Motor neuron (in vitro differentiated cells): ENCODE measurements around the gene TPTE. TPM values are rescaled to one million over a fixed set of nuclear protein-coding genes. Genes with fewer than 3 reads are reported as not detected.
"Not testable (repeated sequence)": the region's sequence is repeated elsewhere in the genome, so short reads cannot be mapped to it uniquely, and the experiment has no call there.

Experiments
- ATAC-seq, 8 experiments: fragments of 200-7000 bp; cut with Tn5 transposase; replicated peaks in 6 of 8; 2 replicates each; pipeline ENCODE4 v1.8.0; 2021; ENCODE audit warnings: mild to moderate bottlenecking in 8 of 8, moderate library complexity in 8 of 8
- H3K27ac ChIP-seq, 2 donors: fragments of 250-450 bp; sonication (Bioruptor Pico); 2 replicates each; pipeline ENCODE4 v1.9.0; 2021; ENCODE audit warnings: antibody characterized with exemption in 2 of 2, mild to moderate bottlenecking in 2 of 2, moderate library complexity in 1 of 2
- H3K4me1 ChIP-seq, 2 donors: fragments of 250-450 bp; sonication (Bioruptor Pico); replicated peaks in 1 of 2; 2 replicates each; pipeline ENCODE4 v1.6.1; 2021; ENCODE audit warnings: antibody characterized with exemption in 2 of 2, mild to moderate bottlenecking in 2 of 2, moderate library complexity in 1 of 2
- H3K4me3 ChIP-seq, 5 donors: fragments of 250-450 bp; sonication (Bioruptor Pico); 2 replicates each; pipeline ENCODE4 v1.9.0; 2021; ENCODE audit warnings: antibody characterized with exemption in 5 of 5, mild to moderate bottlenecking in 5 of 5, moderate library complexity in 4 of 5
- WGBS, 10 experiments: fragments of 450-650 bp; shearing (Covaris generic); methylation state at CpG; one replicate each; pipeline ENCODE4 v1.0.0; 2022; 5-methylcytosine and 5-hydroxymethylcytosine counted together
- in situ Hi-C, 9 experiments: fragments of 400-800 bp; cut with MboI; loops; one replicate each; pipeline ENCODE4 v1.15.0; 2021; ENCODE audit warnings: low sequenced_read_pairs in 9 of 9, low pct_unique_long_range_greater_than_20kb in 2 of 9; ENCODE audit not compliant: unreplicated experiment in 9 of 9
- total RNA-seq, 8 experiments: library from RNA; unstranded; fragments of 300-600 nt; gene quantifications; 2 replicates each; pipeline versions ENCODE4 v1.2.3 to v1.2.4, GENCODE V29; 2022

TPTE gene
- under 1 TPM in 1 of 8 experiments, not detected in 7; 0.14 TPM for total RNA-seq

DNA sequence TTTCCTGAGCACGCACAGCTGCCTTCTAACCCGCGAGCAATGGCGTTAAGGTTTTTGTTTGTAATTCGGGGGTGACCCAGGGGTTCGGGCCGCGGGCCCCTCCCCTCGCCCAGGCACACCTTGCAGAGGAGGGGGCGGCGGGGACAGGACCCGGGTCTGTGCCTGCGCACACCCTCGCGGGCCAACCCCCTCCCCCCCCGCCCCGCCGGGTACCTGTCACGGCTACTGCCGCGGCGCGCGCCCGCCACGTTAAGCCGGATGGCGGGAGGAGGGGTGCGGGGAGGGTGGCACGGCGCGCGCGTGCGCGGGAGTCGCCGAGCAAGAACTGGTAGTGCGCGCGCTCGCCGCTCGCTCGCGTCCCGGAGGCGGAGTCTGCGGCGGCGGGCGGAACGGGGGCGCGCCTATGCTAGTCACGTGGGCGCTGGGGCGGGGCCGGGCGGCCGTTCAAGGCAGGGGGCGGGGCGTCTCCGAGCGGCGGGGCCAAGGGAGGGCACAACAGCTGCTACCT is at the start of gene TPTE:
TPTE (plus strand) TSS at position 493 of the 508 bp plus-strand sequence. CDS start 17,141 bp downstream, outside the sequence.
- no peak for ATAC-seq
- 26 to 100% (median 65%) methylated on average over 2 to 6 of the region's 66 CpGs; no CpG with 5 or more reads in 5 of the 10 experiments for WGBS, 10 experiments
- H3K4me3 ChIP-seq, result no peak within 1 kb of the TSS
- no peak within 1 kb of the TSS for H3K27ac ChIP-seq
- no peaks in the 10 kb centered on the region for H3K4me1 ChIP-seq
- in situ Hi-C loops, result no loop called here

DNA sequence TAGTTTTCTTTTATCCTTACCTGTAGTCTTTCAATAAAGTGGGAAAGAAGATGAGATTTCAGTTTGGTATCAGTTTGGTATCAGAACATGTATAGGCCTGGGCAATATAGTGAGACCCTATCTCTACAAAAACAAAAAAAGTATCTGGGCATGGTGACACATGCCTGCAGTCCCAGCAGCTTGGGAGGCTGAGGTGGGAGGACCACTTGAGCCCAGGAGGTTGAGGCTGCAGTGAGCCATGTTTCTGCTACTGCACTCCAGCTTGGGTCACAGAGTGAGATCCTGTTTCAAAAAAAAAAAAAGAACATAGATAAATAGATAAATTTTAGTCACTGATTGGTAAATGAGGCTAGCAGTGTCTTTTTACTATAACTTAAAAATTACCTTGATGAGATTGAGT is 49.4 kb upstream of the TPTE start:
- in situ Hi-C loops, H3K4me3 ChIP-seq, H3K27ac ChIP-seq, ATAC-seq, H3K4me1 ChIP-seq: not testable (repeated sequence)

DNA sequence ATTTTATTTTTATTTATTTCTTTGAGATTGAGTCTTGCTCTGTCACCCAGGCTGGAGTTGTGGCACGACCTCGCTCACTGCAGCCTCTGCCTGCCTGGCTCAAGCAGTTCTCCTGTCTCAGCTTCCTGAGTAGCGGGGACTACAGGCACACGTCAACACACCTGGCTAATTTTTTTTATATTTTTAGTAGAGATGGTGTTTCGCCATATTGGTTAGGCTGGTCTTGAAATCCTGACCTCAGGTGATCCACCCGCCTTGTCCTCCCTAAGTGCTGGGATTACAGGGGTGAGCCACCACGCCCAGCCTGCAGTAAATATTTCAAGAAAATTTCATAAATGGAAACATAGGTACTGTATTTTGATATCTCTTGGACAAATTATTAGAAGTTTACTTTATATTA is 43.6 kb upstream of the TPTE start:
- H3K4me3 ChIP-seq, ATAC-seq, H3K4me1 ChIP-seq, in situ Hi-C loops, H3K27ac ChIP-seq: not testable (repeated sequence)
- 0 to 47% (median 24%) methylated on average over 1 to 6 of the region's 7 CpGs; no CpG with 5 or more reads in 2 of the 10 experiments for WGBS, 10 experiments

DNA sequence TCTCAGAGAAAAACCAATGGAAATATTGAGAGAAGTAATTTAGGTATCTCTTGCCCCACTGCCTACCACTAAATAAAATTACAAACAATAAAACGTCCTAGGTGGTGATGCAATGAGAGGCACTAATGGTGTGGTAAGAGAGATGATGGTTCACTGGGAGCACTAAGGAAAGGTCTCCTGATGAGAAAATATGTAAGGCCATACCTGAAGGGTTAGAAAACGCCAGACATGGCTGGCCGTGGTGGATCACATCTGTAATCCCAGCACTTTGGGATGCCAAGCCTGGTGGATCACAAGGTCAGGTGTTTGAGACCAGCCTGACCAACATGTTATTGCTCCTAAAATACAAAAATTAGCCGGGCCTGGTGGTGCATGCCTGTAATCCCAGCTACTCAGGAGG is 41.5 kb upstream of the TPTE start:
- ATAC-seq, in situ Hi-C loops: not testable (repeated sequence)
- WGBS, 10 experiments, result 0 to 18% (median 3%) methylated on average over 1 to 3 of the region's 4 CpGs; no CpG with 5 or more reads in 4 of the 10 experiments

DNA sequence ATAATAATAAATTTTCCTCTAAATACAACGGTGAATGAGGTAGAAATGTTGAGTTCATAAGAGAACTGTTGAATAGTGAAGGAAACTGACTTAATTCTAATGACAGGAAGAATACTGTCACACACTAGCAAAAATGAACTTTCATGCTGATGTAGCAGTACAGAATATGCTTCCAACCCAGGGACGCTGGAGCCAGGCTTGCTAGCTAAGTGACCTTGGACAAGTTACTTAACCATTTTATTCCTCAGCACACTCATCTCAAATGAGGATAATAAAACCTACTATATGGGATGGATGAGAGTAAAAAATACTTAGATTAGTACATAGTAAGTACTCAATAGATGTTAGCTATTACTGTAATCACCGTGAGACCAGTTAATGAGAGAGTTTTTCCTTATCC is 36.5 kb upstream of the TPTE start:
- in situ Hi-C loops, H3K4me3 ChIP-seq, H3K4me1 ChIP-seq, H3K27ac ChIP-seq, ATAC-seq: not testable (repeated sequence)
- WGBS, 10 experiments, result 0 to 40% methylated on average over 1 of the region's 3 CpGs; no CpG with 5 or more reads in 8 of the 10 experiments

More for the DNA sequence above, 41.5 kb upstream of the TPTE start:
- H3K27ac ChIP-seq, H3K4me1 ChIP-seq, H3K4me3 ChIP-seq: not testable (repeated sequence)

DNA sequence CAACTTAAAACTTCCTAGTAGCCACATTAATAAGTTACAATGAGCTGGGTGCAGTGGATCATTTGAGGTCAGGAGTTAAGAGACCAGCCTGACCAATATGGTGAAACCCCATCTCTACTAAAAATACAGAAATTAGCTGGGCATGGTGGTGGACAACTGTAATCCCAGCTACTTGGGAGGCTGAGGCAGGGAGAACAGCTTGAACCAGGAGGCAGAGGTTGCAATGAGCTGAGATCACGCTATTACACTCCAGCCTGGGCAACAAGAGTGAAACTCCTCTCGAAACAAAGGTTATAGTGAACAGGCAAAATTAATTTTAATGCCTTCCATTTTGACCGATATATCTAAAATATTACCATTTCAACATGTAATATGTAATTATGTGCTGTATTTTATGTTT is 30.9 kb upstream of the TPTE start:
- ATAC-seq, in situ Hi-C loops: not testable (repeated sequence)

DNA sequence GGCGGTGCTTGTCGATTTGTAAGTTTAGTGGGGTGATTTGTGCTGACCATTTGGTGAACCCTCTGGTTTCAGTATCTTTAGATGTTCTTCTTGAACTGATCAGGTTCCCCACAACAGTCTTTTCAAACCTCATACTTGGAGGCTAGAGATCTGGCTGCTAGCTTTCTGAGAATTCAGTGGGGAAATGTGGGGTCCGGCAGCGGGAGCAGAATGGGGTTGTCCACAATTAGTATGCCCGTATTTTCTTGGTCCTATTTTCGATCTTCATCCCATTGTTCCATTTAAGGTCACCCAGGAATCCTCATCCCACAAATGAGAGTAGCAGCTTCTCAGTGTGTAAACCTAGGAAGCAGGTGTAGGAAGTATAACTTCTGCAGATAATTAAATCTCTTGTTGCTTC is 10.3 kb upstream of the TPTE start:
- no peak overlapping the region for H3K4me3 ChIP-seq
- in situ Hi-C loops, result no loop called here
- no peaks in the 10 kb centered on the region for H3K4me1 ChIP-seq
- H3K27ac ChIP-seq, result no peak overlapping the region
- ATAC-seq, result no peak
- WGBS, 10 experiments, result 22 to 63% (median 40%) methylated on average over 4 to 6 of the region's 6 CpGs

More for the DNA sequence above, 30.9 kb upstream of the TPTE start:
- 0 to 14% (median 4%) methylated on average over 1 to 2 of the region's 3 CpGs; no CpG with 5 or more reads in 6 of the 10 experiments for WGBS, 10 experiments
- not testable (repeated sequence) for H3K27ac ChIP-seq, H3K4me3 ChIP-seq, H3K4me1 ChIP-seq

DNA sequence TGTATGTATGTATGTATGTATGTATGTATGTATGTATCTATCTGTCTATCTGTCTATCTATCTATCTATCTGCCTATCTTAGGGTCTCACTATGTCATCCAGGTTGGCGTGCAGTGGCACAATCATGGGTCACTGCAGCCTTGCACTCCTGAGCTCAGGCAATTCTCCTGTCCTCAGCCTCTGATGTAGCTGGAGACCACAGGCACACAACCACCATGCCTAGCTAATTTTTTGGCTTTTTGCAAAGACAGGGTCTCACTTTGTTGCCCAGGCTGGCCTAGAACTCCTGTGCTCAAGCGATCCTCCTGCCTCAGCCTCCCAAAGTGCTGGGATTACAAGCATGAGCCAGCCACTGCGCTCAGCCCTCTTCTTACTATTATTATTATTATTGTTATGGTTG is 4.5 kb upstream of the TPTE start:
- WGBS, 10 experiments, result 0 to 80% (median 35%) methylated on average over 1 to 3 of the region's 3 CpGs; no CpG with 5 or more reads in 1 of the 10 experiments
- H3K4me3 ChIP-seq, H3K27ac ChIP-seq, in situ Hi-C loops, ATAC-seq, H3K4me1 ChIP-seq: not testable (repeated sequence)

DNA sequence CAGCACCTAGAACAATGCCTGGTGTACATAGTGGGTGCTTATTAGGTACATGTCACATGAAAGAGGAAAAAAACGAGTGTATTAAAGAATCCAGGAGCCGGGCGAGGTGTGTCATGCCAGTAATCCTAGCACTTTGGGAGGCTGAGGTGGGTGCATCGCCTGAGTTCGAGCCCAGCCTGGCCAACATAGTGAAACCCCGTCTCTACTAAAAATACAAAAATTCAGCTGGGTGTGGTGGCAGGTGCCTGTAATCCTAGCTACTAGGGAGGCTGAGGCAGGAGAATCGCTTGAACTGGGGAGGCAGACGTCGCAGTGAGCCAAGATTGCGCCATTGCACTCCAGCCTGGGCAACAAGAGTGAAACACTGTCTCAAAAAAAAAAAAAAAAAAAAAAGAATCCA is 3.5 kb upstream of the TPTE start:
- in situ Hi-C loops, H3K4me1 ChIP-seq, H3K4me3 ChIP-seq, ATAC-seq, H3K27ac ChIP-seq: not testable (repeated sequence)
- 21 to 47% (median 37%) methylated on average over 3 to 10 of the region's 10 CpGs; no CpG with 5 or more reads in 1 of the 10 experiments for WGBS, 10 experiments

DNA sequence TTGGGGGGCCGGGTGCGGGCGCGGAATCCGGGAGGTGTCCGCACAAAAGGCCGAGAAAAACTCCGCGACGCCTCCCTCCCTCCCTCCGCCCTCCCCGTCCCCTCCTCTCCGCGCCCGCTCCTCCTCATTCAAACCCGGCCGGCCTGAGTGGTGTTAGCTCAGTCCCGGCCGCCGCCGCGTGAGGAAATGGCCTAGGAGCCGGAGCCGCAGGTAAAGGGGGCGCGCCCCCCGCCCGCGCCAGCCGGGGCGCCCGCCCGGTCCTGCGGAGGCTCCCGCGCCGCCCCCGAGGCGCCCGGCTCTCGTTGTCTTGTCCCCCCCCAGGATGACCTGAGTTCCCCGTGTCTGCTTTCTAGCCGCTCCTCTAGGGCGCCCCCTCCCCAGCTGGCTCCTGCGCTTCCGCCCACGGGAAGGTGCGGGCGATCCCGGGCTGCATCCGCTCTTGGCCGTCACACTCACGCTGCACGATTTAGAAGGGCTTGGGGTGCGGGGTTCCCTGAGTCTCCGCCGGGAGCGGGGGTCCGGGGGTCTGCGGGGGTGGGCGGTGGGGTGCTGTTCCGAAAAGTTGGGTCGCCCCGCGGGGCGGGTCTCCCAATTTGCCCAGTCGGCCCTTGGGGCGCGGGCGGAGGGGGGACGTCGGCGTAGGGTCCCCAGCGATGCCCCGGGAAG is 585 bp downstream of the TPTE start:
- WGBS, 10 experiments, result 75% methylated on average over 17 of the region's 75 CpGs; no CpG with 5 or more reads in 9 of the 10 experiments
- H3K4me1 ChIP-seq, H3K4me3 ChIP-seq, in situ Hi-C loops, H3K27ac ChIP-seq: not testable (repeated sequence)
- peak in 4 of 8 experiments; percentile 34 to 55 (median 54) for ATAC-seq

DNA sequence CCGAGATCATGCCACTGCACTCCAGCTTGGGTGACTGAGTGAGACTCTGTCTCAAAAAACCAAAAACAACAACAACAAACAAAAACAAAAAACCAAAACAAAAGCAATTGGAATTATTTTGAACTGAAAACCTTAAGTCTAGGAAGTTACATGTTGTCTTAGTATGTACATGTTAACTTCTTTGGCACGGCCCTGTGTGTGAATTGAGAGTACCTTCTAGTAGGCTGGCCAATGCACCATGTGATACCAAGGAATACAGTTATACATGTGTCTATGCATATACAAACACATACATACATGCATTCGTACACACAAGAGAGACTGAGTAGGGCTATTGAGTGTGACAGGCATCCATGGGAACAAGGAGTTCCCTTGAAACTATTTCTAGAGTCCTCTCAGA is 18.6 kb downstream of the TPTE start:
- no peaks in the 10 kb centered on the region for H3K4me1 ChIP-seq
- no peak overlapping the region for H3K27ac ChIP-seq
- ATAC-seq, result no peak
- H3K4me3 ChIP-seq, result no peak overlapping the region
- in situ Hi-C loops, result no loop called here
- 3 to 57% (median 24%) methylated on average over 1 to 3 of the region's 3 CpGs; no CpG with 5 or more reads in 1 of the 10 experiments for WGBS, 10 experiments

DNA sequence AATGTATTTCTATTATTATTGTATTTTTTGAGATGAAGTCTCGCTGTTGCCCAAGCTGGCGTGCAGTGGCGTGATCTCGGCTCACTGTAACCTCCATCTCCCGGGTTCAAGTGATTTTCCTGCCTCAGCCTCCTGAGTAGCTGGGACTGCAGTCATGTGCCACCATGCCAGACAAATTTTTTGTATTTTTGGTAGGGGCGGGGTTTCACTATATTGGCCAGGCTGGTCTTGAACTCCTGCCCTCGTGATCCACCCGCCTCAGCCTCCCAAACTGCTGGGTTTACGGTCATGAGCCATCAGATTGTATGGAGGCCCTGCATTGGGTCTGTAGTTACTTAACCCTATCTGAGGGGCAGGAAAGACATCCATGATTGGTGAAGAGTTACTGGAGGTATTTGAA is 23.0 kb downstream of the TPTE start:
- in situ Hi-C loops, ATAC-seq, H3K27ac ChIP-seq, H3K4me1 ChIP-seq, H3K4me3 ChIP-seq: not testable (repeated sequence)
- 5 to 100% (median 25%) methylated on average over 1 to 9 of the region's 9 CpGs; no CpG with 5 or more reads in 1 of the 10 experiments for WGBS, 10 experiments

DNA sequence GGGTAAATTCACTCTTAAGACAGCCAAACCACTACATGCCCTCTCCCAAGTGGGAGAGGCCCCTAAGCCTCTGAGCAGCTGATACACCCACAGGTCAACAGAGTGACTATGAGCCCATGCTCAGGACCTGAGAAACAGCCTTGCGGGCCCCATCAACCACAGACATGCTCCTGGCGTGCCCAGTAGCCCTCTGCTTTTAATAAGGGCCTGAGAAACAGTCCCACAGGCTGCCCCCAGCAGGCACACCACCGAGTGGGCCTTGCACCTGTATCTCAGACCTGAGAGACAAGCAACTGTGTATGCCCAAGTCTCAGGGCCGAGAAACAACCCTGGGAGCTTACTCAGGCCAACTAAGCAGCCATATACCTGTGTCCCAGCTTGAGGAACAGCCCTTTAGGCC is 26.5 kb downstream of the TPTE start:
- H3K27ac ChIP-seq, in situ Hi-C loops, H3K4me1 ChIP-seq, ATAC-seq, H3K4me3 ChIP-seq: not testable (repeated sequence)
- WGBS, 10 experiments, result 0 to 20% (median 10%) methylated on average over 1 to 3 of the region's 4 CpGs; no CpG with 5 or more reads in 4 of the 10 experiments
